HG03442 (cell line): ENCODE results near the gene DENND11.
"Not testable (repeated sequence)": the region's sequence is repeated elsewhere in the genome, so short reads cannot be mapped to it uniquely, and the experiment has no call there.

ENCODE experiments used
- ATAC-seq: cut with Tn5 transposase; IDR thresholded peaks from one replicate; pipeline ENCODE4 v1.9.1; 2021; ENCODE audit warnings: mild to moderate bottlenecking, moderate library complexity; ENCODE audit not compliant: unreplicated experiment

Gene DENND11

DNA sequence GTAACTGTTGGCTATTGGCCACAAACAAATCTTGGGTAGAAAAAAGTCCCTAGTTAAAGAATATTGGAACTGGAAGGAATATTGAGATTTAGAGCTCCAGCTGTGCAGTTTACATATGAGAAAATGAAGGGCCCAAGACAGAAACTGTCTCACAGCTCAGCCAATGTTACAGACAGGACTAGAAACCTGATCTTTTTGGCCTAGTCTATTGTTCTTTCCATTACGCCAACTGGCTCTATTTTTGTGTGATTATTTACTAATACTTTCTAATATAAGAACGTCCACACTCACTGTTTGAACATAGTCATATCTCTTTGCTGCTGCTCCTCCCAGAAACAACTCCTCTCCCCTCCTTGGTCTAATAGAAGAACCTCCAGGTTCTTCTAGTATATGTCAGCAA is 7.4 kb upstream of the DENND11 start:
- ATAC-seq, result no peak

DNA sequence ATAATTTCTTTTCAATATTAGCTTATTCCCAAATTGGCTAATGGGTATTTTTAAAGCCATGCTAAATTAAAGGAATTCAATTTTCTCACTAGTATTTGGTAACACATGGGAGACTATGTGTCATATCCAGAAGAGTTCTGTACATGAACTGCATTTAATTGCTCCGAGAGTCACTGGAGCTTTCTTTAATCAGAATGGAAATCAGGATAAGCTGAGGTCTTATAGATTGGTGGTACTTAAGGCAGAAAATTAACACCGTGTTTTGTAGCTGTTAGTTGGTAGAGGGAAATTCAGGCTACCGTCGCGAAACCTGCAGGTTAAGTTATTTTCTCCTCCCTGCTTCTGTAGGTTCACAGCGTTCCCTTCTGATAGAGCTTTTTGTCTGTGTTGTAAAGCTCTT is 6.4 kb upstream of the DENND11 start, which contains the start of gene WEE2:
Gene WEE2, plus strand, starts transcription at position 3 of the 400 bp plus-strand sequence. CDS start 406 bp downstream, outside the sequence.
- ATAC-seq, result no peak

DNA sequence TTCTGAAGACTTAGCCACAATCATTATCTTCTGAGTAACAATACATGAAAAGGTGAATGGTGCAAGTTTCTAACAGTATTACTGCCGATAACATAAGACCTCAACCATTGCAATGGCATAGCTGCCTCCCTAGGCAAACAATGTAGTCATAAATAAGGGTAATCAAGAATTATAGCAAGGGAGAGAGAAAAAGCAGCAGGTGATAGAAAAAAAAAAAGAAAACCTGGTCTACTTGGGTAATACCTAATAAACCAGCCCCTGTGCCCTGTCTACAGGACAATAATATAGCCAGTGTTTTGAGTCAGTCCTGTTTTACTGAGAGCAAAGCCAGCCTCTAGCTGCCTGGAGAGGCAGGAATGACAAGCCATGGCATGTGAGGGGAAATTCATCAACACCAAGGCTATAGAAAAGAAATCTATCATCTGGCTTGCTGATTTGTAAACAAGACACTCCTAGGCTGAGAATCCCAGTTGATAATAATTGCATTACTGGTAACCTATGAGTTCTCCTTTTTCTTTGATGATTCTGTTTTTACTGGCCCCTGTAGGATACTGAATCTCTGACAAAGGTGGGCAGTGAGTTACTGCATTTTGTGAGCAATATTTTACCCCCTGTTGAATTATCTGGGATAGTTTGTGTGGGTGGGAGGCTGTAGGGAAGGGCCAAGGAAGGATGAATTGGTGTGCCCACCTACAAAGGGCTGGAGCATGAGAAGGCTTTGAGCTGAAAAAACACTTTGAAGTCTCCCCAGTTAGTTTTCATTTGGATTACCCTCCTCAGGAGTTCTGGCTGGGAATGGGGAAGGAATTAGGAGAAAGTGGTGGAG is 4.5 kb upstream of the DENND11 start:
- no peak for ATAC-seq

DNA sequence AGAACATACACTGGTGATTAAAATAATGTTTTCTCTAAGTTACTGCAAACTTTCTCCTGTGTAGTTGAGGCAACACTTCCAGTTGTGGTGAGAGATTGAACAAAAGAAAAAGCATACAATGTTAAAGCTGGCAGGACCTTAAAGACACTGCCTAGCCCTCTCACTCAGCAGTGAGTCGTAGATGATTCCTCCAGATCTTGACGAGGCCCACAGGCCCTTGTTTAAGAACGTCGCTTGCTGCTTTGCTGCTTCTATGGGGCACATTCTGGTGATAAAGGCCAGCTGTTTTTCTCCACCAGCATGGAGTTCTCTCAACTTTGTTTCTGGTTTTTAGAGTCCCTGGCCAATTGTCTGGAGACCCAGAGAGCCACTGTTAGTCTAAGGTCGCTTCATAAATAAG is 2.8 kb upstream of the DENND11 start:
- no peak for ATAC-seq

DNA sequence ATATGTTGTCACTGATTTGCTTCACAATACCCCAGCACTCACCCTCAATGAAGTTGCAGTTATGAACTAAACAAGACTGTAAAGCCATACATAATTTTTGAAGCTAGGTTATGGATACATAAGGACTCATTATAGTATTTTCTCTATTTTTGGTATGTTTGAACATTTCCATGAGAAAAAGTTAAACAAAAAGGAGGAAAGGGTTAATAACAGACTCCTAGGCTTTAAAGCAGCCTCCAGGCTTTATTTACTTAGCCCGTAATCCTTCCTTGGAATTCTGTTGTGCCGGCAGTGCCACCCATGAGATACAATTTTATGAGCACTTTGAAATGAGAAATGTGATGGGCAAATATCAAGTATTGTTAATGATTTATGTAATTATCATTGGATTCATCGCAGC is 2.1 kb upstream of the DENND11 start:
- ATAC-seq, result no peak

DNA sequence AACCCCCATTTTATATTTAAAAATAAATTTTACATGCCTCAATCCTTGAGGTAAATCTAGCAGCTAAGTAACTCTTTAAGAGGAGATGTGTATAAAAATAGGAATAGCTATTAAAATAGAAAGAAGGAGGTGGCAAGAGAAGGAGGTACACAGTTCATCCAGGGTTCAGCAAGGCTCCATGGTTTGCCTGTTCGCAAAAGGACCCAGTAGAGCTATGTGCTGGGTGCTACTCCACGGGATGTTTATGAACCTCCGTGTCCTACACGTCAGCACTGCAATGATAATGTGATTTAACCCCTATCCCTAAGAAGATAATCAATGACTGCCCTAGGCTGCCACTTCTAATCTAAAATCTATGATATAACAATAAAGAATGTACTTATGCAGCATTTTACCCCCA is 926 bp upstream of the DENND11 start:
- no peak for ATAC-seq

DNA sequence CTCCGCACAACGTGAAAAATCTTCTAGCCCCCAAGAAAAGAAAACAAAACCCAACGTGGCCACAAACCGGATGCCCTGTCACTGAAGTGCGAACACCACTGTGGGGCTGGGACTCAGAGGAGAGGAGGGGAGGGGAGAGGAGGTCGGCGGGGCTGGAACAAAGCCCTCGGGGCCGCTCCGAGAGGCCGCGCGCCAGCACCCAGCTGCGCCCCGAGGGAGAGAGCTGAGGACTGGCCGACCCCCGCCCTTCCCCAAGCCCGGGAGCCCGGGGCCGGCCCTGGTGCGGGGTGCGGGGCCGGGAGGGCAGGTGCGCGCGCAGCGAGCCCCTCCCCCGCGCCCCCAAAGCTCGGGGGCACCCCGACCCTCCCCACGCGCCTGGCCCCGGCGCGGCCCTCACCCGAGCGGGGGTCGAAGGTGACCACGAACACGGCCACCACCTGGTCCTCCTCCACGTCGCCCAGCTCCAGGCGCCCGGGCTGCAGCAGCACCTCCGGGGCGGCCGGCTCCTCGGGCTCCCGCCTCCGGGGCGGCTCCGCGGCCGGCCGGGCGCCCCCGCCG is 398 bp downstream of the DENND11 start:
- peak; percentile 74 for ATAC-seq

DNA sequence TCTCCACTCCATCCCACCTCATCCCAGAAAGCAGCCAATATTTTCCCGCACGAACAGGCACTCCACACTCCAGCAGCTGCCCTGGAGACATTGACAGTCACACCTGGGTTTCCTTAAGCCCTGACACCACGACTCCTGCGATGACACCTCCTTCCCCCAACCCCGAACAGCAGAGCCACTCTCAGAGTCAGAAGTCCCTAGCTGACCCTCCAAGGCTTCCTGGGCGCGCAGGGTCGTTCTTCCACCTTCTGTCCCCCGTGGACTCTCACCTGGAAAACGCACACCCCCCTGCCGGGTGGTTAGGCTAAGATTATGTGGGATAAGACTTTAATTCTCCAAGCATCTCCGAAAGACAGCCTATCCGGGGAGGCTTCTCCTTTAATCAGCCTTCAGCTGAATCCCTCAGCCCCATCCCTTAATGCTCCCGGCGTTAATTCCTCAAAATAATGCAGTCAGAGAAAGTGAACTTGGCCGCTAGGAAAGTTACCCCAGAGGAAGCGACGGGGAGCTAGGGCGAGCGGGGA is 1.1 kb downstream of the DENND11 start:
- peak; percentile 2 for ATAC-seq

DNA sequence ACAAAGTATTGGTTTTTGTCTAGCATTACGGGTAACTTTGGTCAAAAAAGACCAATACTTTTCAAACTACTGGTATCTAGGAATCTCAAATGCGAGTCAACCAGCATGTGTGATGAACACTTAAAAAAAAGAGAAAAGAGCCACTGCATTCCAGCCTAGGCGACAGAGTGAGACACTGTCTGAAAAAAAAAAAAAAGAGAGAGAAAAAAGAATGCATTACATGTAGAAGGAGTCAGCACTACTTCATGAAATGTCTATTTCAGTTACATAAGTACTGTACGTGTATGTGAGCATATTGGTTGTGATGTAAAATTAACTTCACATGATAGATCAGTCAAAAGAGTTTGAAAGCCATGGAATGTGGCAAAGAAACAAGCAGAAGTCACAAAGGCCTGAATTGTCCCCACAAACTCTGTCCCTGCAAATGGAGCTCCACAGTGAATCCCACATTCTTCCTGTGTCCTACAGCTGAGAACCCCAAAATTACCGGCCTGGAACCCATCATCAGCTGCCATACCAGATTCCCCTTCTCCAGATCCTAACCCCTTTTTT is 1.6 kb downstream of the DENND11 start:
- no peak for ATAC-seq

DNA sequence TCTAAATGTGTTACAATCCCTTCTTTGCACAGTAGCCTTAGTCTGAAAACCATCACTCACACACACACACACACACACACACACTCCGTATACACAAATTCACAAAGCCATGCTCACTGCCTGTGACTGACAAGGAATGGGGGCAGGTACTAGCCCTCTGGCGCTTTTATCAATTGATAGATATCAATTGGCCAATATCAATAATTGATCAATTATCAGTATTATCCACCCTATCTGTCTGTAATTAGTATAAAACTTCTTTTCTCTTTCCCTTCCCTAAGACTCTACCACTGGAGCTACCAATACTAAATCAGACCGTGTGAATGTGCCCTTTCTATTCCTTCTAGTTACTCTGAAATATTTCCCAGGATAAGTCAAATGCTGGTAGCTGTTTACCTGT is 2.1 kb downstream of the DENND11 start:
- no peak for ATAC-seq

DNA sequence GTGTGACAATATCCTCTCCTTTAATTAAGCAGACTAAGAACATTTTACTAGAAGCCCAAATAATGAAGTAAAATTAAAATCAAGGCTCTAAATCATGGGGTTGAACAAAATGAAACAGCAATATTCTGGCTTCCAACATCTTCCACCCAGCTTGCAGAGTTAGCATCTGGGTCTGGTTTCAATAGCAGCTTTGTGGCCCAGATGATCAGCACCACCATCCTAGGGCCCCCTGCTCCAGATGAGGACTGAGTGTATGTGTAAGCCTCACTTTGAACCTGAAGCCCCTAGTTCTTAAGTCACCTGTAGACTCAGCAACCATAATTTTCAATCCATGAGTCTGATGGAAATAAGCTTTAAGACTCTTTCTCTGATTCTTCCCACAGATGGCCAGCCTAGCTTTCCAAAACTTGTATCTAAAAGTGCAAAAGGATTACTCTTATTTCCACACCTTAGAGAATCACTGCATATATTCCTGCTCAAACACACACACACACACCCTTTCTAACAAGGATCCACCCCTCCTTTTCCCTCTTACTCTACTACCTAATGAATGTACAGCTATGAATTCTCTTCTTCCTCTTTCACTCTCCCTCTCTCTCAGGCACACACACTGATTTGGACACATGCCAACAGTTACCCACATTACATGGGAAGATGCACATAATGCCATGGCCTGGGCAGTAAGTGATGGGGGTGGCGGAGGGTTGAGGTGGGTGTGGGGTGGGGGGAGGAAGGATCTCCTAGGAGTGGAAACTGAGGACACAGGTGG is 3.5 kb downstream of the DENND11 start:
- ATAC-seq, result no peak

DNA sequence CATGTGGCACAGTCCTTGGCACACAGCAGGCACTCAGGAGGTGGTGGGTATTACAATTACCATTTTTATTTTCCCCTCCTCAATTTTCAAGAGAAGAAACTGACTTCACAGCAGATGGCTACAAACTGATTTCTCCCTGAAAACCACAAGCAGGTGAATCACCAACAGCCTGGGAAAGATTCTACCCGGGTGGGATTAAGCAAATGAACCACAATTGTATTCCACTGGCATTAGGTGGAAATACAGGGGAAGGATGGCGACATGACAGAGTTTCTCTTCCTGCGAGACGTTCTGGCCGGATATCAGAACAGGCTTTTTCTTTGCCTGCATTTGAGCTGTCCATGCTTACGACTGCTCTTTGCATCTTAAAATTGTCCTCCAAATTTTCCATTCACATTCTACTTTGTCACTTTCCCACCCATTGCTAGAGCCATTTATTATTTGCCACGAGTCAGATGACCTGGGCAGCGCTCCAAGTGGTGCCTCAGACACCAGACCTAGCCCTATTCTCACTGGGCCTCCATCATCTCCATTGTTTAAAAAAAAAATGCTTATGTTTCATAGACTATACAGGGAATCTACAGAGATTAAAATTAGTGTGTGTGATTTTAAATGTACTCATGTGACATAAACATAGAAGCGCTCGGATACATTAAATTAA is 4.6 kb downstream of the DENND11 start:
- ATAC-seq, result no peak

DNA sequence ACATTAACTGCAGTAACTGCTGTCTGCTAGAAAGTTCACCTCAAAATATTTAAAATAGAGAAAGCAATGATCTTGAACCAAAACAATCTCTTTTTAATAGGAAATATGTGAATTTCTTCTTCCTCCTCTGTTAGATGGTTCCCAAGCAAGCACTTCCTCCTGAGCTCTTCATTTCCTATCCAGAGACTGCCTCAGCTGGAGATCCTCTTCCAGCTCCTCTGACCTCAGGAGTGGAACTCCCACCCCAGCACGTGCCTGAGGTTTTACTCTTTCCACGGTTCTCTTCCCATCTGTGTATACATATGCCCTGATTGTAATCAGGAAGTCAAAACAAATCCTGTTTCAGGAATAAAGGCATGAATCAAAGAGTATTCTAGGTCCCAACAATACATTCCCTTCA is 5.6 kb downstream of the DENND11 start:
- no peak for ATAC-seq

DNA sequence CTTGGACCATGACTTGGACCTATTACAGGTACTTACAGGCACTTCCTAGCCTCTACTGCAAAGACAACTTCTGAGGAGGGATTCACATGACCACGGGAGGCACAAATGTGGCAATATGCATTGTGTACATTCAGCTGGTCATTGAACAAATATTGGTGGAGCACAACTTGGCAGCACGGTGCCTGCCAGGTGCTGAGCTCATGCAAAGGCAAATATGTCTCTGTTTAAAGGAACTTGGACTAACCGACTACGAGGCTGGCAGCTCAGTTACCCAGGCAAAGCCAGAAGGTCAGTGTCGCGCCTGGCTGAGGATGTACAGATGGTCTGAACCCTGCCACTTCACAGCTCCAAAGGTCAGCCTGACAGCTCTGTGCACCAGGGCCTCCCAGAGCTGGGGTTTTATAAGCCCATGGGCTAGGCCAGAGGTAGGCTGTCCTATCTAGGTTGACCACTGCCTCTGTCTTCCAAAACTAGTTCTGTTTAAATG is 6.1 kb downstream of the DENND11 start:
- no peak for ATAC-seq

DNA sequence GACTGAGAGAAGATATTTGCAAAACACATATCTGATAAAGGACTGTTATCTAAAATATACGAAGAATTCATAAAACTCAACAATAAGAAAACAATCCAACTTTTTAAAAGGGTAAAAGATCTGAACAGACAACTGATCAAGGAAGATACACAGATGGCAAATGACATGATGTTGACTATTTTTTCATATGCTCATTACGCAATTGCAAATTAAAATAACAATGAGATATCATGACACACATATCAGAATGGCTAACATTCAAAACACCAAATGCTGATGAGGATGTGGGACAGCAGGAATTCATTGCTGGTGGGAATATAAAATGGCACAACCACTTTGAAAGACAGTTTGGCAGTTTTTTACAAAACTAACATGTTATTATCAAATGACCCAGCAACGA is 8.9 kb downstream of the DENND11 start:
- ATAC-seq, result no peak

DNA sequence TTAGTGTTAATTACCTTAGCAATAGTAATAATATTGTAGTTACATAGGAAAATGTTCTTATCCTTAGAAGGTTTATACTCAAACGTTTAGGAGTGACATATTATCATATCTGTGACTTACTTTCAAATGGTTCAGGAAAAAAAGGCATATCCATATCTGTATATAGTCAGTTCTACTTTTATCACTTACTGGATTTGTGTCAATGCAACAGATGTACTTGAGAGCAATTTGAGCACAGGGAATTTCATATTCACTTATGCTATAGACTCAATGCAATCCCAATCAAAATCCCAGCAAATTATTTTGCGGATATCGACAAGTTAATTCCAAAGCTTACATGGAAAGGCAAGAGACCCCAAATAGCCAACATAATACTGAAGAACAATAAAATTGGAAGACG is 10.0 kb downstream of the DENND11 start:
- no peak for ATAC-seq

DNA sequence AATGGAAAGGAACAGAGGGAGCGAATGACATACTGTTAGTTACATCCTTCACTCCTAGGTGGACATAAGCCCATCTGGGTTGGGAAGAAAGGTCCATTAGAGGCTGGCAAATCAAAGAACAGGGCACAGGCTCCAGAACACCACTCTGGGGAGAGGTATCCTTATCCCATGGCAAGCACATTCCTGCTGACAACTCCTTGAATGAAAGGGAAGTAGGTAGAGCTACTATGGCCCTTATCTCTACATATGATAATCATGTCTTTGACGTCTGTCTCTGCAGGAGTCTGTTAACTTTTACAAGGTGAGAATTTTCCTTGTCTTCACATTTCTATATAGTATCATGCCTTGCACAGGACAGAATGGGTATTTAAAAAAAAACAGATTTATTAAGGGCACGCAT is 10.4 kb downstream of the DENND11 start:
- ATAC-seq, result no peak

DNA sequence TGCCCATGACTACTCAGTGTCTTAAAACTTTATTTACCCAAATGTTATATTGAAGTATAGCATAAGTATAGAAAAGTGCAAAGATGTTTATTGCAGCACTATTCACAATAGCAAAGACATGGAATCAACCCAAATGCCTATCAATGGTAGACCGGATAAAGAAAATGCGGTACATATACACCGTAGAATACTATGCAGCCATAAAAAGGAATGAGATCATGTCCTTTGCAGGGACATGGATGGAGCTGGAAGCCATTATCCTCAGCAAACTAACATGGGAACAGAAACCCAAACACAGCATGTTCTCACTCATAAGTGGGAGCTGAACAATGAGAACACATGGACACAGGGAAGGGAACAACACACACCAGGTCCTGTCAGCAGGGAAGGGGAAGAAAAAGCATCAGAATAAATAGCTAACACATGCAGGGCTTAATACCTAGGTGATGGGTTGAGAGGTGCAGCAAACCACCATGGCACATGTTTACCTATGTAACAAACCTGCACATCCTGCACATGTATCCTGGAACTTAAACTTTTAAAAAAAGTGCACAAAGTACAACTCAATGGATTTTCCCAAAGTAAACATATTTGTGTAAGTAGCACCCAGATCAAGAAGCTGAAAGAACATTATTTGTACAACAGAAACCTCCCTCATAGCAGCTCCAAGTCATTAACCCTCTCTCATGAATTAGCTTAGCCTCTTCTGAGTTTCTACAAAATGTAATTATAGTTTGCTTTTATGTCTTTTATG is 12.7 kb downstream of the DENND11 start:
- not testable (repeated sequence) for ATAC-seq

DNA sequence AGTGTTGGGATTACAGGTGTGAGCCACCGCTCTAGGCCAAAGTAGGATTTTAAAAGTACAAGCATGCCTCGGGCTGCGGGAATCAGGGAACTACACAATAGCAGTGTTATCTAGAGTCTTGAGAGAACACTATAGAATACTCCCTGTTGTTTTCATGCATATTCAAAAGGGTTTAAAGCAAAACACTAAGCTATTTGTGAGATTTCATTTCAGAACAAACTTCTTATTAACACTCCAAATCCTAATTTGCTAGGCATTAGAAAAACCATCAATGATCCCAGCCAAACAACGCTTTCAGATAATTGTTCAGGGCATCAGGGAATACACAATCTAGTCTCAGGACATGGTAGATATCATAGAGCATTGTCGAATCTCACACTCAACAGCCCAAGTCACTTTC is 13.9 kb downstream of the DENND11 start:
- ATAC-seq, result no peak

DNA sequence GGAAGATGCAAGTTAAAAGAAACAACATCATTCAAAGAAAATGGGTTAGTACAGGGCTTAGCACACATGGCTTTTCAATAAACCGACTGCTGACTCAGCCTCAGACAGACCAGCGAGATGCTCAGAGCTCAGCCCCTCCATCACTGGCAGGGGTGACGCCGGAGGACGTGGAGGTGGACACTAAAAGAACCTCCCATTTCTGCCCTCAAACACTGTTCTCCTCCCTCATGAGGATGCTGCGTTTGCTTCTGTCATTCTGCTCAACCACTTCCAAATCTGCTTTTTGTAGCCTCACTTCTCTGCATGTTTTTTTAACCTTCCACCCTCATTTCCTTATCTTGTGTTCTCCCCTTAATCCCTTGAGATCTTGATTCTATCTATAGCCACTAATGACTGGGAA is 15.3 kb downstream of the DENND11 start:
- no peak for ATAC-seq
